ENCODE results near the gene NADSYN1.

The NADSYN1 gene

GRCh38 chr11:71545405-71545966, 92.5 kb downstream of the NADSYN1 start:
- Histone ChIP-seq H3K27ac (no peak overlapping the region), H3K4me3 (ENCODE audit: low read depth, low read length) (no peak overlapping the region), H3K9ac (no peak overlapping the region), H3K4me2 (ENCODE audit: low read length) (no peak overlapping the region), H3K9me3 (ENCODE audit: control insufficient read depth, low read length) (no peaks in the 10 kb centered on the region), H2AFZ (no peak overlapping the region), H3K27me3 (ENCODE audit: control insufficient read depth, insufficient read depth, low read length) (no peaks in the 10 kb centered on the region), H3K4me1 (no peaks in the 10 kb centered on the region), H3K79me2 (no peaks in the 10 kb centered on the region), H3K36me3 (ENCODE audit: control insufficient read depth, insufficient read depth, low read length) (no peaks in the 10 kb centered on the region)
- no peak for TF ChIP-seq CTCF (IDR thresholded peaks at IDR 0.05)

GRCh38 chr11:71548120-71548519, 95.1 kb downstream of the NADSYN1 start, which contains the start of gene KRTAP5-9:
Gene KRTAP5-9 (plus strand): TSS chr11:71548420. CDS start chr11:71548658, 238 bp downstream.
- Histone ChIP-seq H3K4me2 (ENCODE audit: low read length) (no peak within 1 kb of the TSS), H3K27me3 (ENCODE audit: control insufficient read depth, insufficient read depth, low read length) (no peaks in the 10 kb centered on the region), H3K4me1 (no peaks in the 10 kb centered on the region), H3K9ac (no peak within 1 kb of the TSS), H3K36me3 (ENCODE audit: control insufficient read depth, insufficient read depth, low read length) (no peaks in the 10 kb centered on the region), H3K79me2 (no peaks in the 10 kb centered on the region), H3K4me3 (ENCODE audit: low read depth, low read length) (no peak within 1 kb of the TSS), H3K27ac (no peak within 1 kb of the TSS), H3K9me3 (ENCODE audit: control insufficient read depth, low read length) (no peaks in the 10 kb centered on the region), H2AFZ (no peak within 1 kb of the TSS)
- no peak for TF ChIP-seq CTCF (IDR thresholded peaks at IDR 0.05)

GRCh38 chr11:71548716-71549151, 95.7 kb downstream of the NADSYN1 start:
- Histone ChIP-seq H3K4me2 (ENCODE audit: low read length) (no peak overlapping the region), H3K9me3 (ENCODE audit: control insufficient read depth, low read length) (no peaks in the 10 kb centered on the region), H3K27ac (no peak overlapping the region), H3K4me1 (no peaks in the 10 kb centered on the region), H2AFZ (no peak overlapping the region), H3K27me3 (ENCODE audit: control insufficient read depth, insufficient read depth, low read length) (no peaks in the 10 kb centered on the region), H3K36me3 (ENCODE audit: control insufficient read depth, insufficient read depth, low read length) (no peaks in the 10 kb centered on the region), H3K4me3 (ENCODE audit: low read depth, low read length) (no peak overlapping the region), H3K9ac (no peak overlapping the region), H3K79me2 (no peaks in the 10 kb centered on the region)
- TF ChIP-seq CTCF (IDR thresholded peaks at IDR 0.05): no peak
